IPS-NIHi7 (cell line): ENCODE data around the gene COL7A1.
A peak's percentile ranks its signal among the peaks of the same experiment; 100 is the strongest.

Experiments used
- DNase-seq: peaks from one replicate; pipeline ENCODE4 v3.0.0; 2012; ENCODE audit warnings: mixed read lengths; ENCODE audit errors: extremely low spot score

COL7A1 gene

DNA sequence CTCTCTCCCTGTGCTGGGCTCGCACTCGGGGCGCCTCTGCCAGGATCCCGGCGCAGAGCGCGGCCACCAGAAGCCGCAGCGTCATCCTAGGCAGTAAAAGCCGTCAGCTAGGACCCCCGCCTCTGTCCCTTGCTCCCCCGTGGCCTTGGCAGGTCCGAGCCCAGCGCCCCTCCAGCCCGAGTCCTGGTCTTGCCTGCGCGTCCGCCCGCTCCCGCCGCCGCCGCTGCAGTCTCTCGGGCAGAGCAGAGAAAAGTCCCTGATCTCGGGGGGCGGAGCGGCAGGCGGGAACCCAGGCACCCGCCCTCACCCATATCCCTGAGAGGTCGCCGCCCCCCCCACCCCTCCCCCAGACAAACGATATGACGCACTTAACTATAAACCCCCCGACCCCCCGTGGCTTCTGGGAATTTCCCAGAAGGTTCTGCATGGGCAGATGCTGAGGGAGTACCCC lies at the start of gene COL7A1:
COL7A1 (minus strand) TSS at position 255 of the 451 bp plus-strand sequence; CDS start at position 85, 170 bp downstream.
- DNase-seq, result peak; percentile 68

DNA sequence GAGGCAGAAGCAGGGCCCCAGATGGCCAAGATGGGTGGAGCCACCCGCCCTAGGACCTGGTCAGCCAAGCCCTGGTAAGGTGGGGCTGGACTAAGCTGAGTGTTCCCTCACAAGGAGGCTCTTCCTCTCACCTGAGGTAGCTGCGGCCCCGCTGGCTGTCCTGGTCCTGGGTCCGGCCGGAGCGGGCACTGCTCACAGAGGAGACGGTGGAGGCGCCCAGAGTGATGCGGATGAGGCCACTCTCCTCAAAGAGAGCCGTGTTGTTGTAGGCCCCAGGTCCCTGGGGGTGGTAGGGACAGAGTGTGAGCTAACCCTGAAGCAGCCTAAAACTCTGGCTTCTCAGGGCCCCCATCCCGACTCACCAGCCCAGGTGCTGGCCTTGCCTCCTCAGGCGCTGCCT lies 47.5 kb upstream of the COL7A1 start:
- DNase-seq, result no peak

DNA sequence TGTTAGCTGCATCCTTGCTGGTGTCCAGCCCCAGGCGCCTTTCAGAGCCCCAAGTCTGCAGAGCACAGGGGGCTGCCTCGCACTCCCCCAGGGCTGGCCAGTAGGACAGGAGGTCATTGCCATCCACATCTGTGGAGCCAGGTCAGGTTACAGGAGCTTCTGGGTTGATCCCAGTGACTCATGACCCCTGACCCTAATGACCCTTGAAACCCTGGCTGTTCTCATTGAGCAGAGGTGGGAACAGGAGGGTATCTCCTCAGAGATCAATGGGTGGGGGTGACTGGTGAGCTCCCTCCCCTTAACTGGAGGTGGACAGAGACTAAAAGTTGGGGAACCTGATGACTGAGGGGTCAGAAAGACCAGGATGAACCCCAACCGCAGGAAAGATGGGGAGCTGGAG lies 46.3 kb upstream of the COL7A1 start:
- no peak for DNase-seq

DNA sequence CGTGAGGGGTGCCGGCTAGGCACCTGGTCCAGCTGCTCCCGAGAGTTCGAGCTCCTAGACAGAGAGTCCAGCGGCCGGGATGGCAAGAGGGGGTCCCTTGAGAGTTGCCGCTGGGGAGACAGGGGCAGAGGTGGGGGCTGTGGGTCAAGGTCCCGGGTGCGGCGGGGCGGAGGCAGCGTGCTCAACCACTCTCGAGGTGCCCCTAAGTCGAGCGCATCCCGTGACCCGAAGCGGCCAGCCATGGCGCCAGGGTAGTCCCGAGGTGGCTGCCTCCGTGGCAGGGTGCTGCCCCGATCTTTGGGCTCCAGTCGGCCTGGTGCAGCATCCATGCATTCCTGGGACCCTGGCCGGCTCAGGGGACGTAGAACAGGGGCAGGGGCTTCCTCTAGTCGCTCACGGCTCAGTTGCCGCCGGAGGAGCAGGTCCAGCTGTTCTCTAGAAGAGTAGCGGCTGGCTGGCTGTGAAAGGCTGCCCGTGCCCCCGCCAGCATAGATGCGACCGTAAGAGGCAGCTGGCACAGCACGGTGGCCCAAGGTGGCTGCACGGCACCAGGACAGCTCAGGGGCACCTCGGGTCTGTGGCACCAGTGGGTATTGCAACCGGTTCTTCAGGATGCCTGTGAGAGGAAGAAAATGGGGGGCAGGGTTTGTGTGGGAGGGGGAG lies 44.9 kb upstream of the COL7A1 start:
- no peak for DNase-seq

DNA sequence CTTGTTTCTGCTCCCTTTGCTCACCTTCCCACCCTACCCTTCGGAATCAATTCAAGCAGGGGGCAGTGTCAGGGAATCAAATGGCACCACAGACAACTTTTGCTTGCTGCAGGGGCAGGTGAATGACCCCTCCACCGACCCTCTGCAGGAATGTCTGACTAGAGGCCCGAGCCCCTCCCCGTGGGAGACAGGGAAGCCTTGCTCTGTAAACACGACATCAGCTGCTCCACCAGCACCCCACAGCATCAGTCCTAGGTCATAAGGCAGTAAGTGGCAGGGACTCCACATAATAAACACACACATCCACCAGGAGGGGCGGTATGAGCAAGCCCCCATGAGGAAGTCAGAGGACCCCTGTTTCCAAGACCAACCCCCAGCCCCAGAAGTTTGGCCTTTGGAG lies 42.2 kb upstream of the COL7A1 start:
- DNase-seq, result no peak

DNA sequence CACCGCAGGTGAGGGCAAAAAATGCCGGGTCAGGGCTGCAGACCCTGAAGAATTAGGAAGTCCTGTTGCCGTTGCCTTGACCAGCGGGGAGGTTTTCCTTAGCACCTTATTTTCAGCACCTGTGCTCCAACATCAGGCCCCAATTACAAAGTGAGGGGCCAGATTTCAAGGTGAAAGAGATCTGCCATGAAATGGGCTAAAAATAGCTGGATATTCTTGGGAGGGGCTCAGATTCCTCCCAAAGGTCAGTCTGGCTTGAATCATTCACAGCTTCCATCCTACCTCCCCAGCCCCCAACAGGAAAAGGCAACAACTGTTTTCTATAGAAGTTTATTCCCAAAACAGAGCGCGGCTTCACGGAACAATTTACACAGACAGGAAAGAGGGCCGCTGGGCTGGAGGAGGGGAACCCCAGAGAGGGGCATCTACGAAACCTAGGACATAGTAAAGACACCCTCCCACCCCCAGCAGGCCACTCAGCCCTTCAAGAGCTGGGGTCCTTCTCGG lies 41.1 kb upstream of the COL7A1 start:
- peak; percentile 21 for DNase-seq

DNA sequence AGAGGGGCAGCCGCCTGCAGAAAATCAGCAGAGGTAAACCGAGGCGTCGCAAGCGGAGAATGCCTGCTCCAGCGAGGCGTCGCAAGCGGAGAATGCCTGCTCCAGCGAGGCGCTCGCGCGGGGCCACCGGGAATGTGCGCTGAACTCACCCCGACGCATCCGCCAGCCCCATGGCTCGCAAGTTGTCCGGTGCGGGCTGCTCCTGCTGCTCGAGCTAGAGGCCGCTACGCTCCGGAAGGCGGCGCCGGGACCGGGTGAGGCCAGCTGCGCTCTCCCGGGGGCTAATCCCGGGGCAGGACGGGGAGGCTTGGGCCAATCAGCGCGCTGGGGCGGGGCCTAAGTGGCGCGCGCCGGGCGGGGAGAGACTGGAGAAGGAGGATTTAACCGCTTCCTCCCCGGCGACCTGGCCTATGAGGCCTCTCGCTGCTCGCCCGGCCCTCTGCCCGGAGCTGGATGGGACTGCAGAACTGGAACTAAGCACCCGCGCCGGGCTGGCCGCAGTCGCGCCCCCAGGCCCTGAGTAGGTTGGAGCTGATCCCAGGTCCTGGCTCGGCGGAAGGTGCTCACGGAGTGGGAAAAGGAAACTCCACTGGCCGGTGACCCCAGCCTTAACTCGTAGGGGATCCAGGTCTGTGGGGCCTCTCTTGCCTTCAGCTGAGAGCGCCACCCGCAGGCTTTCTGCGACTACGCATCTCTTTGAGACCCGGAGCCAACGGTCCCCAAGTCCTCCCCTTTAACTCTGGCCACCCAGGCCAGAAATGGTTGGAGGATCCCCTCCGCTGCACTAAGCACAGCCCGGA lies 40.3 kb upstream of the COL7A1 start, which contains the start of gene SLC26A6:
SLC26A6 (minus strand) TSS at position 240 of the 800 bp plus-strand sequence; CDS start at position 172, 68 bp downstream.
- DNase-seq, result peak; percentile 100

DNA sequence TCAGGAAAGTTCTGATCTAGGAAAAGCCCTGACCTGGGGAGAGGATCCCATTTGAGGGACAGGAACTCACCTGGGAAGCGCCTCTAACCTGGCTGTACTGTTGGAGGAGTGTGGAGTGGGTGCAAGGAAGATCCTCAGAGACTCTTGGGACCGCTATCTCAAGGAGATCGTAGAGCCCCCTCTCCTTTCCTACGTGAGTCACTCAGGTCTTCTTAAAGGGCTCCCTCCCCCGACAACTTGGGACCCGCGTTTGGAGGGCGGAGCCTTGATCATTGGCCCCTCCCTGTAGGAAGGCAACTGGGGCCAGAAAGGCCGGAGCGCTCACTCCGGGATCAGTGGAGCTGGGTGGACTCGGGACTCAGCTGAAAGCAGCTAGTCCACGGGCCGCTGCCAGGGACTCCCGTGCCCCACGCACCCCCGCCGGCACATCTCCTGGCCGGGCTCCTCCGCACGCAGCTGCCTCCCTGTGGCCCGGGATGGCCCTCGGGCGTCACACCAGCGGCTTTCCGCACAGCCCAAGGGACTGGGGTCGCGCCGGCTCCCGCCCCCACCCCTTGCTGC lies 39.6 kb upstream of the COL7A1 start:
- peak; percentile 89 for DNase-seq

DNA sequence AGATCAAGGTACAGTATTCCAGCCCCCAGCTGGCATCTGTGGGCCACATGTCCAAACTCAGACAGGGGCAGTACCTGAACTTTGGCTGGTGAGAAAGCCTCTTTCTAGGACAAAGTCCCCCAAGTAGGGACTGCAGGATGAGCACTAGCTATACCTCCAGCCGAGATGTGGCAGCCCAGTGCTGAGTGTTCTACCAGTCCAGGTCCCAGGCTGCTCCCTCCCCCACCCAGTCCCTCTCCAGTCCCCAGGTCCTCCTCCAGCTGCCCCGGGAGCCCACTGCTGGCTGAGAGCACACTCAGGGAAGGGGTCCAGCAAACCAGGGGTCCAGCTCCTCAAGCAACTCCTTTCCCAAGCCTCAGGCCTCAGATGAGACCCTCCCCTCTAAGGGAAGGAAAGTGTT lies 38.6 kb upstream of the COL7A1 start:
- no peak for DNase-seq

DNA sequence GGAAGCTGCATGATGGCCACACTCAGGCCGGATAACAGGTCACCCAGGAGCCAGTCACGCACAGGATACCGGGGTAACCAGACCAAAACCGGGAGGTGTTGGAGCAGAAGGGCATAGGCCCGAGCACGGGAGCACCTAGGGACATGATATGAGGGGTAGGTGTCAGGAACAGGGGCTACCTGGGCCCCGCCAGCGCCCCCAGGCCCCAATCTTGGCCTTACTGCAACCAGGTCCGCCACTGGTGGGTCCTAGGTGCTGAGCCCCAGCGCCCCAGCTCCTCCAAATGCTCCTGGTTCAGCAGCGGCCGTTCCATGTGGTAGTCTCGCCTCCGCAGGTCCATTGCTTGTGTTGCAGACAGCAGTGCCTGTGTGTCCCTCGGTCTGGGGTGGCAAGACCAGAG lies 38.1 kb upstream of the COL7A1 start:
- DNase-seq, result no peak

DNA sequence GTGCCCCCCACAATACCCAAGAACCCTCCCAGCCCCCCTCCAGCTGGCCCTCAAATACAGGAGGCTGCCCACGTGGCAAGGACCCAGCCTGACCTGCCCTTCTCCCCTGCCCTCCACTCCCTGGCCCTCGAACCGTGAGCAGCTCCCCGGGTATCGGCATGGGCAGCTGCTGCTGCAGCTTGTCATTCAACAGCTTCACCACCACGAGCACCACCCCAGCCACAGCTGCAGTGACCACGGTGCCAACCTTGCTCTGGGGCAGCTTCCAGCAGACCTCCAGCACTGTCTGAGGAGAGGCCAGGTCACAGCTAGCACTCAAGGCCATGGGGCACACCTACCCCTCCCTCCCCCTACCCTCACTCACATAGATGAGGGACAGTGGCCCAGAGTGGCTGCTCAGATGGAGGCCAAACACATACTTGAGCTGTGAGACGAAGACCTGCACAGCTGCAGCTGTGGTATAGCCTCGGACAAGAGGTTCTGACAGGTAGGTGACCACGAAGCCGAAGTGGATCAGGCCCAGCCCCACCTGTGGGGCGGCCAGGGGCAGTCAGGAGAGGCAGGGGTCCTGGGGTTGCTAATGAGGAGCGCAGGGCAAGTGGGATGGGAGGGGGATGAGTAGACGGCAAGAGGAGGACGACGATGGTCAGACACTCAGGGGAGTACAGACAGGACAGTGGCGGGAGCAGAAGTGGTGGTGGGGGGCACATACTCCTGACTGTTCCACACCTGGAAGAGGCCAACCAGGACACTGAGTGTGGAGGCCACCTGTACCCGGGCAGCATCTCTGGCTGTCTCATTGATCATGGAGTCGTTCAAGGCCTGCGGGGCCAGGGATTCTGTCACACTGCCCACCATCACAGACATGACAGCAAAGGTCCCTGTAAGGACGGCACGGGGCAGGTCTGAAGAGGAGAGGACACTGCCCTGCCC lies 36.7 kb upstream of the COL7A1 start:
- no peak for DNase-seq

DNA sequence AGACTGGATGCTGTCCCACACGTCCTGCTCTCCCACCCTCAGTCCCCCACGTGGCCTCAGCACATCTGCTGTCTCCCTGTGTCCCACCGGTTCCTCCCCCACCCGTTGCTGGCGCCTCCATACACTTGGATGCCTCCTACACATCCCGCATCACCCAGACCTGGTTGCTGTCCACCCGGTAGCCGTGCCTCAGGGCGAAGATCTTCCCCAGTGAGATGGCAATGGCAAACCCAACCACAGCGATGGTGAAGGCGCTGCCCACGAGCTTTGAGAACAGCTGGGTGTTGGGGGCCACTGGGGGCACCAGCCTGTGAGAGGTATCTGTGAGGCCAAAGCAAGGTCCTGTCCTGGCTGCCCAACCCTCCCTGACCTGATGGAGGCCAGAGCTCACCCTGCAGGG lies 35.7 kb upstream of the COL7A1 start:
- DNase-seq, result no peak

DNA sequence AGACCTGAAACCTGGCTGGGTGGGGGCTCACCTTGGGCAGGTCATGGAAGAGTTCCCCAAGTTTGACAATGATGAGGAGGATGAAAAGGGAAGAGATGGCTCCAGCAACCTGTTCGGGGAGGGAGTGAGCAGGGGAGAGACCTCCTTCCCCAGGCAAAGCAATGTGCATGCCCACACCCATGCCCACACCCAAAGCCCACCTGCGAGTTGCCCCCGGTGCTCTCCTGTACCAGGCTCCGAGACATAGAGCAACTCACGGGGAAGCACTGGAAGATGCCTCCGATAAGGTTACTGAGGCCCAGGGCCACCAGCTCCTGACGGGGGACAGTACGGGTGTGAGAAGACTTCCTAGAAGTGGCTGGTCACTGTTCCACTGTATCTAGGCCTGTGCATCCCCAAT lies 35.3 kb upstream of the COL7A1 start:
- DNase-seq, result no peak

DNA sequence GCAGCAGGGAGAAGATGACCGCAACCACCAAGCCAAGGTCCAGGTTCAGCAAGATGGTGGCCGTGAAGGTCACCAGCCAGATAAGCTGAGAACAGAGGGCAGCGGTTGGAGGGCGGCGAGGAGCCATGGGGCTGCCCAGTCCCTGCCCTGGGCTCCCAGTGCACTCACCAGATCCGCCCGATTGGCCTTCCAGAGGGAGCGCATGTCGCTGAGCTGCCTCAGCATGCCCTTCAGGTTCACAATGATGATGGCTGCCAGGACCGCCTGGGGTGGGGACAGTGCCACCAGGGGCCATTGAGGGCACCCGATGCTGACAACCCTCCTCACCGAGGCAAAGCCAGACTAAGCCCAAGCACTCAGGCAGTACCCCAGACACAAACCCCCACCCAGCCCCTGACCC lies 34.8 kb upstream of the COL7A1 start:
- no peak for DNase-seq

DNA sequence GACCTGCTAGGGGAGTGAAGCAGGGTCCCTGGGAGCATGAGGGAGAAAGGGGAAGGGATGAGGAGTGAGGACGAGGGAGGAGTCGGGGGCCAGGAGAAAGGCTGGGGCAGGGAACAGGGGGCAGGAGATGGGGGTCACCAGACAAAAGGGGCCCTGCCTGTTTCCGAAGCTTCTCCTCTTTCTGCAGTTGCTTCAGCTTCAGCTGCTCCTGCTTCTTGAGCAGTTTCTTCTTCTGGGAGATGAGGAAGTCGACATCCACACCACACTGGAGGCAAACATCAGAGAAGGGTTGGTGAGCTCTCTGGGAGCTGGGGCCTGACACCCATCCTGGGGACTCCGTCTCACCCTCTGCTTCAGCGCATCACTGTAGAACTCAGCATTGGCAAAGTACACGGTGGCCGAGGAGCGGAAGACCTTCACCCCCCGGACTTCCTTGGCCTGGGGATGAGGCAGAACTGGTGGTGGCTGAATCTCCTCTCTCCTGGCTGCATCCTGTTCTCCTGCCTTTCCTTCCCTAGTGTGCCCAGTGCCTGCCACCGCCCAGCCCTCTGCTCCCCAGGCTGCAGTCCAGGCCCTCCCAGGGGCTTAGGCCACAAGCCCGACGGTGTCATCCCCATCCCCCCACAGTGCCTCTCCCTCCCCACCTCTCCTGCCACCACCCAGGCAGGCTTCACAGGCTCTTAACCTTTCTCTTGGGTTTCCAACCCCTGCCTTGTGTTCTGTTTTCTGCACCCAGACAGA lies 33.3 kb upstream of the COL7A1 start:
- DNase-seq, result no peak

DNA sequence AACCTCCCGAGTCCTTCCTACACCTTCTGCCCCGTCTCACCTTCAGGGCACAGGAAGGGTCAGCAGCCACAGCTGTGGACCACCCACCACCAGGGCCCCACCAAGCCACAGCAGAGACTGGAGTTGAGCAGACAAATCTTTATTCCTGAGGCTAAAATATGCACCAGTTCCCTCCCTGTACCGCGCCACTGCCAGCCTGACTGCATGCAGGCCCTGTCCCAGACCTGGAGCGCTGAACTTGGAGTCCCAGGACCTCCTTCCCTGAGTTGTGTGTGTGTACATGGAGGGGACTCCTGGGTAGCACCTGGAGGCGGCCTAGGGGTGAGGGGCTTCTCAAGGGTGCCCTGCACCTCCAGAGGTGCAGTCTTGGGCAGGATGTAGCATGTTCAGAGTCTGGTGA lies 30.5 kb upstream of the COL7A1 start:
- DNase-seq, result no peak

DNA sequence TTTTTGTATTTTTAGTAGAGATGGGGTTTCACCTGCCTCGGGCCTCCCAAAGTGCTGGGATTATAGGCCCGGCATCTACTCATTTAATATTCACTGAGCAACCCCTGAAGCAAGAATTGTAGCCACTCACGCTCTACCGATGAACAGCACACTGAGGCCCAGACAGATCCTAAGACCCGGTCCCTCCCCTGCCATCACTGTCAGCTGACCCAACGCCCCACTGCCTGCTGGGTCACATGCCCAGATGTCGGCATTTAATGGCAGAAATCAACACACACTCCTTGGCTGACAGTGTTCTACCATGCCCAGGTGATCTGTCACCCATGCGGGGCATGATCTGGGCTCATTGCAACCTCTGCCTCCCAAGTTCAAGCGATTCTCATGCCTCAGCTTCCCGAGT lies 29.6 kb upstream of the COL7A1 start:
- no peak for DNase-seq

DNA sequence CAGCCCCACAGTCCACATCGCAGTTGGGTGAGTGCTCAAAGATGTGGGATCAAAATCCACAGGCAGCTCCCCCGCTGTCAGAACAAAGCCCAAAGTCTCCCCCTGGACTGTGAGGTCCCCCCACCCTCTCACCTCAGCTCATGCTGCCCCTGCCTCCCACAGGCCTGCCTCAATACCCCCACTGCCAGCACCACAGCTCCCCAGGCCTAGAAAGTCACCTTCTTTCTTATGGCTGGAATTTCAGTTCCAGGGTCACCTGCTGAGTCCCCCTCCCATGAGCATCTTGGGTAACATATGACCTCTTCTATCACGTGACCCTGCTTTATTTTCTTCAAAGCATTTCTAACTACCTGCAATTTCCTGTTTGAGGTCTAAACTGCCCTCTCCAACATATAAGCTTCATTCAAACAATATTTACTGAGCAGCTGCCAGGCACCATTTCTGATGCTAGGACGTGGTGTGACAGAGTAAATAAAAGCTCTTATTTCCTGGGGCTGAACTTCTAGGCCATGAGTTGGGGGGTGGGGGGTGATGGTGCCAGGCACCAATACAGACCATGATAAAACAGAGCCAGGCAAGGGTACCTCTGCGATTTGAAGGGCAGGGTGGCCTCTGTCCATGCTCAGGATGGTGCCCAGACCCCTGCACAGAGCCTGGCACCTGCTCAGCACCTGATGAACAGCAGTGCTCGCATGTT lies 28.9 kb upstream of the COL7A1 start:
- DNase-seq, result no peak

DNA sequence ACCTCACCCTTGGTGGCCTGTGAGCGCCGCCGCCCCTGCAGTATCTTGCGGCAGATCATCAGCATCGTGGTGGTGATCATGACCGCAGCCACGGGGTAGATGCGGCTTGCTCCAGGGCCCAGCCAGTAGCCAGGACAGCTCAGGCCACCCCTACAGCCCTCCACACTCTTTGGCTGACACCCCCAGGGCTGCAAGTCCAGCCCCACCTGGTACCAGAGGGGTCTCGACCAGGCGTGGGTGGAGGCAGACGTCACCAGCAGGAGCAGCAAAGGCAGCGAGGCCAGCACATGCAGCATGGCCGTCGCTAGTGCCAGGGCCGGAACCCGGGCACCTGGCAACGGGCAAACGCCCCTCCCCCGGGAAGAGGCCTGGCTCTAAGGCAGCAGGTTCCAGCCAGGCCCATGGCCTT lies 26.3 kb upstream of the COL7A1 start, which contains the start of gene TMEM89:
TMEM89 (minus strand) TSS at position 309 of the 409 bp plus-strand sequence; CDS start at position 296, 13 bp downstream.
- DNase-seq, result no peak
